HG03159 (cell line): ENCODE results near the gene CACNA1B.
"Not testable (repeated sequence)": the region's sequence is repeated elsewhere in the genome, so short reads cannot be mapped to it uniquely, and the experiment has no call there.

Experiments used
- ATAC-seq: cut with Tn5 transposase; IDR thresholded peaks from one replicate; pipeline ENCODE4 v1.9.1; 2021; ENCODE audit warnings: mild to moderate bottlenecking, moderate library complexity; ENCODE audit not compliant: unreplicated experiment

CACNA1B gene

GRCh38 chr9:137885121-137885520 is 7.5 kb downstream of the CACNA1B start:
- not testable (repeated sequence) for ATAC-seq

- not testable (repeated sequence) for ATAC-seq
Measured at GRCh38 chr9:137888621-137889020, 11.0 kb downstream of the CACNA1B start.

DNA sequence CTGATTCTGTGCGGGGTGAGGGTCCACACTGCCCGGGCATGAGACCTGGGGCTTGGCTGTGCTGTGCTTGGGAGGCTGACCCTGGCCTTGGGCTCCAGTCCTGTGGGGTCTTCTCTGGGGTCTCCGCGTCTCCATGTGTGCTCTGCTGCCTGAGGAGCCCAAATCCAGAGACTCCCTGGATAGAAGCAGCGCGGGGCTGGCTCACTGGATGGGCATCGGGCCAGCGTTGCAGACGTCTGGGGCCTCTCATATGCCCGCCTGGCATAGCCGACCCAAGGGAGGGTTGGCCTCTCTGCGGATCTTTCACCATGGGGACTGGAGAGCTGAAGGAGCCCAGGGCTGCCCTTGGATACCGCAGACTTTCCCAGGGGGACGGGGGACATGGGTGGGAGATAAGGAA is 12.4 kb downstream of the CACNA1B start:
- ATAC-seq, result not testable (repeated sequence)

DNA sequence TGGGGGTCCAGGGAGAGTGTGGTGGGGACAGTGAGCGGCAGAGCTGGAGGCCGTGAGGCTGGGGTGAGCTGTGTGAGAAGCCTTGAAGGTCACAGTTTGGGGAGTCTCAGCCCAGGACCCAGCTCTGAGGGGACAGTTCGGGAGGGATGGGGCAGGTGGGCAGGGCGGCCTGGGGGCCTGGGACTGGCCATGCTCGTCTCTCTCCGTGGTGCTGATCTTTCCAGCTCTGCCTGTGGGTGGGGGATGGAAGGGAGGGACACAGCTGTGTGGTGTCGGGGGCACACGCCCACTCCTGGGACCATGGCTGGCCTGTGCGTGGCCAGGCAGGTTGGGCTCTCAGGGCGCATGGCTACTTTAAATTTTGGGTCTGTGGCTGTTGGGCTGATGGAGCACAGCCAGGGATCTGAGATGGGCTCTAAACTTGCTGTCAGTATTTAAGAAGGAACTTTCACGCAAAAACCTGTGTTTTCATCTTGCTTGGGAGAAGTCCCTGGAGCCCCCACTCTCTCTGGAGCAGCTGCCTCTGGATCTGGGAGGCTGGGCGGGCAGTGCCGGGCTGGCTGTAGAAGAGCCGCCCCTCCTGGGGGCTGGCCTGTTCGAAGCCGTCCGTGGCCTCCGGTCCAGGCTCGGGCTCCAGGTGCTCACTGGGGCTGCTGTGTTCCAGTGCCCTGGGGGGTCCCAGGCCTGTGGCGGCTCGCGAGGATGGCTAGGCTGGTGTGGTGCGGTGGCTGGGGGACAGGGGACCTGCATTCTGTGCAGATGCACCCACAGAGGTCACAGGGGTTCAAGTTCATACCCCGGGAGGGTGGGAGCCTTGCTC is 13.4 kb downstream of the CACNA1B start:
- not testable (repeated sequence) for ATAC-seq

GRCh38 chr9:137891588-137892423 is 14.2 kb downstream of the CACNA1B start:
- no peak for ATAC-seq

- ATAC-seq, result no peak
Measured at GRCh38 chr9:137892424-137893191, 15.0 kb downstream of the CACNA1B start.

DNA sequence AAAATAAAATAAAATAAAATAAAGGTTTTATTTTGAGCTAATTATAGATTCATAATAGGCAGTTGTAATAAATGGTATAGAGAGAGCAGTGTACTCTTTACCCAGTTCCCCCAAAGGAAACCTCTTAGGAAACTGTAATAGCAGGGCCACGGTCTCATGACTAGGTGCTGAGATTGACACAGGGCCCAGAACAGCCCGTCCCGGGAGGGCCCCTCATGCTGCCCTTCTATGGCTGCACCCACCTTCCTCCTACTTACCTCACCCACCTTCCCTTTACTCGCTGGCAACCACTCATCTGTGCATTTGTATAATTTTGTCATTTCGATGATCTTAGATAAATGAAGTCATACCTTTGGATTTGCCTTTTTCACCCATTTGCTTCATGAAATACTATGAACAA is 16.1 kb downstream of the CACNA1B start:
- ATAC-seq, result no peak

DNA sequence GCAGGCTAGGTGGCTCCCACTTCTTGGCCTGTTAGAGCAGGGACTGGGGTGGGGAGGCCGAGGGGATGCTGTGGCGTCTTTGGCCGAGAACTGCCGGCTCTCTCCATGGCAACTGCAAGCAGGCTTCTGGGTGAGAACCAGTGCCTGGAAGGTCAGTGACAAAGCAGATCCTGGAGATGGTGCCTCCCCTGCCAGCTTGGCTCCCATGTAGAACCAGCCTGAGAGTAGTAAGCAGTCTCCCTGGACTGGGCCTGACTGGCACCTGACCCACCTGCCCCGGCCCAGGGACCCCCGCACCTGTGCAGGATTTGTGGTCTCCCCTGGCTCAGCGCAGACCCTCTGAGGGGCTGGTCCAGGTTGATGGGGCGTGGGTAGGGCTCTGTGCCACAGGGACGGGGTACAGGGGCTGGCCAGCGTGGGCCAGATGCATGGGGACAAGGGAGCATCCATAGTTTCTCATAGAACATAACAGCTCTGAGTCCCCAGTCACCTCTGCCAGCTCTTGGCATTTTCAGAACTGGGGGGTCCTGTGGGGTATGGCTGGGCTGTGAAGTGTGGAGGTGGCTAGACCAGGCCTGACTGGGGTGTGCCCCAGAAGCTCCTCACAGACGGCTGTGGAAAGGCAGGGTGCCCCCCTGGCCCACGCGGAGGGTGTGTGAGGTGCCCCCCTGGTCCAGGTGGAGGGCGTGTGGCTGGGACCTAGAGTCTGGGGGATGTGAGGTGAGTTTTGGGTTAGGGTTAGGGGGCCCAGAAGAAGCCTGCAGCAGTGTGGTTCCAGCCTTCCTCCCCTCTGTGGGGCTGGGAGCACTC is 22.2 kb downstream of the CACNA1B start:
- ATAC-seq, result no peak

- ATAC-seq, result no peak
Measured at GRCh38 chr9:137900584-137901310, 23.2 kb downstream of the CACNA1B start.

- ATAC-seq, result no peak
Measured at GRCh38 chr9:137902646-137903045, 25.1 kb downstream of the CACNA1B start.

DNA sequence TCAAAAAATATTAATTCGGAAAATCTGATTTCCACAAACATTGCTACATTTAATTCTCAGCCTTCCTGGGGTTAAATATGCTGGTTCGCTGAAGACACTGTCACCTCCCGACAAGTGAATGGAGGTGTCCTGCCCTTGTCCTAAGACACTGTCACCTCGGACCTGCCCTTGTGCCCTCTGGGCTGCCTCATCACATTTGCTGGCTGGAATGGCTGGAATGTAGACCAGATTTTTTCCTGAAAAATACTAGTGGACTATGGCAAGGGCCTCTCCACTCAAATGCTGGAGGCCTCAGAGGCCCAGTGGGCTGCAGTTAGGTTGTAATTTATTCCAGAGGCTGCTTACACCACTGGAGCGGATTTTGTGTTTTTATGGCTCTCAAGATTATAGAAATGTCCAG is 28.2 kb downstream of the CACNA1B start:
- ATAC-seq, result no peak

- no peak for ATAC-seq
Measured at GRCh38 chr9:137907776-137908175, 30.2 kb downstream of the CACNA1B start.

DNA sequence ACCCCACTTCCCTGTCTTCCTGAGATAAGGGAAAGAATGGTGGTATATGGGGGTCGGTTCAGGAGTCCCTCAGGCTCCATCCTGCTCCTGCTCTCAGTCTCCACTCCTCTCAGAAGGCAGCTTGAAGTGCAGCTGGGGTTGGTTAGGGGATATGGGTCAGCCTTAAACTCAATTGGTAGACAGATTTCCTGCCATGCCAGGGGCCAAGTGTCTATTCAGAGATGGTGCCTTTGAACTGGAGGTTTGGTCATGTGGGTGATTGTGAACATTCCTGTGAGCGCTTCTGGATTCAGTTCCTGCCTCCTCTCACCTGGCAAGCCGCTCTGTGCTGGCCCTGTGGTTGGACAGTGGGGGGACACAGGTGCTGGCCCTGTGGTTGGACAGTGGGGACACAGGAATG is 35.1 kb downstream of the CACNA1B start:
- ATAC-seq, result no peak

DNA sequence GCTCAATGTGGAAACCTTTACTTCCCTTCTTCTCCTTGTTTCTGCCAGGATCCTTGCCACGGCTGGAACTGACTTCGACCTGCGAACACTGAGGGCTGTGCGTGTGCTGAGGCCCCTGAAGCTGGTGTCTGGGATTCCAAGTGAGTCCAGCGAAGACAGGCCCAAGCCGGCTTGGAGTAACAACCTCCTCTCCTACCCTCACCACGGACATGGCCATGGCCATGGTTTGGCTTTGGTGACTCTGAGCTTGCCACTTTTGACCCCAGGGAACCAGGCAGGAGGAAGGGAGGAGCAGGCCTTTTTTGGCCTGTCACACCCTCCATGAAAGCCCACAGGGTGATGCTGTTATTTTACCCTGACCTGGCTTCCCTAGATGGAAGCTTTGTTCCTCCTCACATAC is 35.5 kb downstream of the CACNA1B start:
- ATAC-seq, result no peak

- ATAC-seq, result no peak
Measured at GRCh38 chr9:137913771-137914767, 36.5 kb downstream of the CACNA1B start.

DNA sequence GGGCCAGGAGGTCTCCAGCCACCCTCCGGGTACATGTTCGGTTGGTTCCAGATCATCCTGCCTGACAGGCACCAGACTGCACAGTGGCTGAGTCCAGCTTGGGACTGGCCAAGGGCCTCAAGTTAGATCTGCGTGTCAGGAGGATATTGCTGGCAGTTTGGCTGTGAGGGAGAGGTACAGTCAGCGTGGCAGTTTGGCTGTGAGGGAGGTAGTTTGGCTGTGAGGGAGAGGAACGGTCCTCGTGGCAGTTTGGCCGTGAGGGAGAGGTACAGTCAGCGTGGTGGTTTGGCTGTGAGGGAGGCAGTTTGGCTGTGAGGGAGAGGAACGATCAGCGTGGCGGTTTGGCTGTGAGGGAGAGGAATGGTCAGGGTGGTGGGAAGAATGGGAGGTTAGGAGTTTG is 39.0 kb downstream of the CACNA1B start:
- ATAC-seq, result no peak

DNA sequence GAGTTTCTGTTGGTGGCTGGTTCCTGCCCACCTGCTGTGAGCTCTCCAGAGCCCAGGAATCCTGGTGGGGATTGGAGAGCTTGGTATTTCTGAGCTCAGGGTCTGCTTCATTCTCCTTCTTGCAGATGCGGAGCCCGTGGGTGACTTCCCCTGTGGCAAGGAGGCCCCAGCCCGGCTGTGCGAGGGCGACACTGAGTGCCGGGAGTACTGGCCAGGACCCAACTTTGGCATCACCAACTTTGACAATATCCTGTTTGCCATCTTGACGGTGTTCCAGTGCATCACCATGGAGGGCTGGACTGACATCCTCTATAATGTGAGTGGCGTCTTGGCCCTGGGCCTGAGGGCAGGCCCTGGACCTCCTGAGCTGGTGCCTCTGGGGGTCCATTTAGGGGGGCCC is 39.5 kb downstream of the CACNA1B start:
- no peak for ATAC-seq

DNA sequence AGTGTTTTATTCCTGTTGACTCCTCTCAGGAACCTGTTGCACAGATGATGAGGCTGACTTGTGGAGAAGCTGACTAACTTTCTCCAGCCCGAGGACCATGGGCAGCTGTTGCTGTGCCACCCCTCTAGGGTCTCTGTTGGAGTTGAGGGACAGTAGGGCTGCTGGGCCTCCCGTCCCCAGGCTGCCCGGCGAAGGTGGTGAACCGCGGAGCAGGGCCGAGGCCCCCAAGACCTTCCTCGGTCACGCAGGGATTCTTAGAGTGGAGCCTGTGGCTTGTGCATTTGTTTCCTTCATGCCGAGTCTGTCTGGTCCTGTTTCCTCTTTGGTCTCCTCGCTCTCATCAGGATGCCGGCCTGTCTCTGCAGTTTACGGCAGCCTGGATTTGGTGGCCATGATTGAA is 40.2 kb downstream of the CACNA1B start:
- ATAC-seq, result no peak
